ENCODE data around the gene GPC6.
A peak's percentile ranks its signal among the peaks of the same experiment; 100 is the strongest.

The GPC6 gene

GRCh38 chr13:93325303-93326233 lies 99.0 kb downstream of the GPC6 start:
- DNase-seq = no peak

DNA sequence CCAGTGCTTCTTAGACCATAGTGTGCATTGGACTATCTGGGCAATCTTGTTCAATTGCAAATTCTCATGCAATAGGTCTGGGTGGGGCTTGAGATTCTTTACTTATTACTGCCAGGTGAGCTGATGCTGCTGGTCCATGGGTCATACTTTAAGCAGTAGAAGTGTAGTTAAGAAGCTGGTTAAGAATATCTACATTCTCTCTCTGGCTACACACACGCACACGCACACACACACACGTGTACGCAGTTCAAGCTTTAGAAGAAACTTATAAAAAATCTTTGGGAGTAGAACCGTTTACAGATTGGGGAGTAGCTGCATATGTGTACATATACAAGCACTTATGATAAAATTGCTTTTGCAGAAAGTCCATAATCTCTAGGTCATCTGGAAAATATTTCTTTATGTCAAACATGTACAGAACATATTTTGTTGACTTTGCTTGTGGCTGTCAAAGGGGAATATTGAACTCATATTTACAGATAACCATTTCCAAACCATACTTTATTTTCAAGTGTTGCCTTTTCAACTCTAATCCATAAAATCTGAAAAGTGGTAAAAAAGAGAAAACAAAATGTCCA lies 99.7 kb downstream of the GPC6 start:
- no peak for DNase-seq

GRCh38 chr13:93328943-93329342 lies 102.3 kb downstream of the GPC6 start:
- DNase-seq = no peak

DNA sequence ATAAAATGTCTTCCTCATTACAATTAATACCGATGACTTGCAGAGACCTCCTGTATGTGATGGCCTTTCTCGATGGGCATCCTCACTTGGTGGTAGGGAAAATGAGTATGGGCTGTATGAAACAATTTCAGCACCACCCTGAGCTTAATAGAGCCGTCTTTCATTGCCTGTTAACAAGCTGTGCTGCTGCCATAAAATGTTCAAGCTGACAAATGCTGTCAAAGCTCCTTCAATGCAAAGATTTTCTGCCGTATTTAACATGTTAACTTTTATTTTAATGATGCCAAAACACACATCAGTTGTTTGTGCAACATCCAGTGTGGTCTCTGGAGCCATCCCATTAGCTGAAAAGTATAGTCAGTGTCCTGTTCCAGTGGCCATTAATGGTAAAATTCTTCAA lies 110.1 kb downstream of the GPC6 start:
- no peak for DNase-seq

DNA sequence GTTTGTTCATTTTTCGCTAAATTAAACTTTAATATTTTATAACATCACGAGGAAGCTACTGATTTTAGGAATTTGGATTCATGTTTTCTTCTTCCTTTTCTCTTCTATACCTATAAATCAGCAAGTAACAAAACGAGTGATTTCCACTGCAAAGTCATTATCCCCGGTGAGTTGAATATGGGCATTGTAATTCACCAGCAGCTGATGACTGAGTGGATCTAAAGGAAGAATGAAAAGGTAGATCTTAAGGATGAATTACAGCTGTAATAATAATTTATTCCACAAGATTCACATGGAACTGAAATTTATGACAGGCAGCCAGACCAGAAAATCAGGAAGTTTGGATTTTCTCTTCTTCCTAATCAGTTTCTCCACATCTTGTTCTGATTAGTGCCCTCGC lies 111.4 kb downstream of the GPC6 start:
- no peak for DNase-seq

DNA sequence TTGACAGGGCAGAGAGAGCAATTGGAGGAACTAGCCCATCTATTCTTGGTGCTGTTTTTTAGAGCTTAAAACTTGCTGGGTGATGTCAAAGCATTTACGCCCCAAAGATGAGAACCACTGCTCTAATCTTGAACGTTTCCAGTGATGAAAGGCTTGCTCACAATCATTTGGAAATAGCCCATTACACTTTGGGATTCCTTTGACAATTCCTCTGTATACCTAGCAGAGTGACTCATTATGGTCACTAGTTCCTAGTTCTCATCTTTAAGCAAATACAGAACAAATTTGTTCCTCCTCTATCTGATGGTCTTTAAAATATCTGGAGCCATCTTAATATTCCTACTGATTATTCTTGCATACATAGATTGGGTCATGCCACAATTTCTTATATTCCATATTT lies 112.3 kb downstream of the GPC6 start:
- DNase-seq = no peak

- no peak for DNase-seq
These were observed 112.9 kb downstream of the GPC6 start for GRCh38 chr13:93339550-93339949.

DNA sequence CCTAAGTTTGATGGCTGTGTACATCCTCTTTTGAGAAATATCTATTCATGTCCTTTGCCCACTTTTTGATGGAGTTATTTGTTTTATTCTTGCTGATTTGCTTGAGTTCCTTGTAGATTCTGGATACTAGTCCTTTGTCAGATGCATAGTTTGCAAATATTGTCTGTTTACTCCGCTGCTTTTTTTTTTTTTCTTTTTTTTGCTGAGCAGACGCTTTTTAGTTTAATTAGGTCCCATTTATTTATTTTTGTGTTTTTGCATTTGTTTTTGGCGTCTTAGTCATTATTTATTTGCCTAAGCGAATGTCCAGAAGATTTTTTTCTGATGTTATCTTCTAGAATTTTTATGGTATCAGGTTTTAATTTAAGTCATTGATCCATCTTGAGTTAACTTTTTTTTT lies 114.9 kb downstream of the GPC6 start:
- DNase-seq = no peak

GRCh38 chr13:93343097-93343496 lies 116.5 kb downstream of the GPC6 start:
- DNase-seq = no peak

GRCh38 chr13:93344048-93344705 lies 117.6 kb downstream of the GPC6 start:
- DNase-seq = no peak

DNA sequence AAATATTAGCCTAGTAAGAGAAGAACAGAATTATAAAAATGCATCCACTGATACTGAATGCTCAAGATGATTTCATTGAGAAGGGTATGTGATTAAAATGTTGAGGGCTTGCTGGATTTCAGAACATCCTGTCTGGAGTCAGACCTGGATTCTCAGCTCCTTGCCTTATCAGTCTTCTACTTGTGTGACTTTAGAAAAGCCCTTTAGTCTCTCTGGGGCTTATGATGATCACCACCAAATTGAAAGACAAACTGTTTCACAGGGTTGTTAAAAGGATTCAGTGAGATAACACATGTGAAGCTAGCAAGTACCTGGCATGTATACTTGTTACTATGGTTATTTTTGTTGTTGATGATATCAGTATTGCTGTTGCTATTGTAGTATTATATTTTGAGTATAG lies 118.4 kb downstream of the GPC6 start:
- no peak for DNase-seq

GRCh38 chr13:93345770-93346169 lies 119.2 kb downstream of the GPC6 start:
- no peak for DNase-seq

DNA sequence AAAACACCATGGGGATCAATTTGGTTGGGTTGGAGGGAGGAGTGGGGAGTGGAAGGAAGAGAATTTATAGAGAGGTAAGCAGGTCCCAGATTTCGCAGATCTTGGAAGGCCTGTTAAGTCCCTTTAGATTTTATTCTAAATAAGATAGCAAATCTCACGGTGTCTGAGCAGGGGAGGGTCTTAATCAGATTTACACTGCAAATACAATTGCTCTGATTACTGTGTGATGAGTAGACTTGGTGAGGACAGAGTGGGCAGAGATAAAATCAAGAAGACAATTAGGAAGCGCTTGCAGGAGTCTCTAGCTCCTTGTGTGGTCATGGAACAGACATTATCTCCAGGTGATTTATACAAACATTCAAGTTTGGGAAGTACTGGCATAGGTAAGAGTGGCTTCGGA lies 126.0 kb downstream of the GPC6 start:
- DNase-seq = no peak

DNA sequence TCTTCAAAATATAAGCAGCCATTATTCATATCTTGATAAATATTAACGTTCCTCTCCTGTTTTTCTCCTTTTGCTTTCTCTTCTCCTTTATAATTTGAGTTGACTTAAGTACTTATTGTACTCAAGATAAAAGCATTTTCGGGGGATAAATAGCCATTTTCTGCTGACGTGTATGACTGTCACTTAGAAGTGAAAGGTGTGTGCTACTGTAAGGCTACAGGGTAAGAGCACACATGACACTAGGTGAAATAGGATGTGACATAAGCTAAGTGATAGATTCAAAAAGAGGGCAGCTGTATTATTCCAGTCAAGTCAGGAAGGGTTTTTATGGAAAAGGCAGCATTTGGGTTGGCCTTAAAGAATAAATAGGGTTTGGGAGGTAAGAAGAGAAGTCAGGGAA lies 128.5 kb downstream of the GPC6 start:
- no peak for DNase-seq

DNA sequence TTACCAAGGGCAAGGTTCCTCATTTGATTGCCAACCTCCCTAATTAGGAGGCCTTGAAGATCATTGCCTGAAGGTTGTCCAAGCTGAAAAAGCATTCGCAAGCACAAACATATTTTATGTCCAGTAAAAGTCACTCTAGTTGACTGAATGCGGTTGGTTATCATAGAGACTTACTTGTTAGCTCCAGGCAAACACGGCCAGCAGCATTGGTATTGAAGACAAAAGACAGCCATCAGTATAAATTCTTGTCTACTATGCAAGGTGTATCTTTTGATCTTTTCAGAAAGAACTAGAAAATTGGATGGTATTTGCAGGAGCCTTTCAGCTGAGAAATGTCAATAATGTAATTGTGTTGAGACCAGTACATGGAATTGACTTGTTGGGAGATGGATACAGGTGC lies 129.9 kb downstream of the GPC6 start:
- no peak for DNase-seq

- DNase-seq = no peak
These were observed 133.4 kb downstream of the GPC6 start for GRCh38 chr13:93360021-93360420.

DNA sequence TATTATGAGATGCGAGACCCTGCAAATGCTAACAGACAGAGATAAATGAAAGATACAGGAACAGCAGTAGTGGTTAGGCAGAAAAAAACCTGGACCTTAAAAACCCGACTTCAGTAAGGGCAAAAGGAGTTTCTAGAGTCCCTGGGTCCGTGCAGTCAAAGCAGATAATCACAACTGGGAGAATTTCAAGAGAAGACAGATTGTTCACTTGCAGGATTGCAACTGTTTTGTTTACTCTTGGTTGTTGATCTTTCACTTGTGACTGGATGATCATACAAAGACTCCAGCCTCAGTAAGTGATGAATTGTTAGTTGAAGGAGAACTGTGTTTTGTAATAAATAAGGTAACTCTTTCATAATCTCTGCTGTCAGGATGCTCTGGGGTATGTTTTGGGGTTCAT lies 135.1 kb downstream of the GPC6 start:
- DNase-seq = no peak

DNA sequence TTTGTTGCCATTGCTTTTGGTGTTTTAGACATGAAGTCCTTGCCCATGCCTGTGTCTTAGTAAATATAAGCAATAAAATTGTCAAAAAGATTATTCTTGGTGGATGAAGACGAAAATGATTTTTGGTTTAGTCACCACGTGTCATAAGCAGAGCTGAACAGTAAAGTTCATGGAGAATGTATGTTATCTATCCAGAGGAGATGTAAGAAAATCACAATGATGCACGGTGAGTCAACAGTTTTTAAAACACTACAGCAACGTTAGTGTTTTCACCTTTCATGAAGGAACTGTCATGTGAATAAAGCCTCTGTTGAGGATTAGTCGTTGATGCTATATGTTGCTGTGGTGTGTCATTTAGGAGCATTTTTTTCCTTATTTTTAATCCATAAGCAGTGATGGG lies 137.6 kb downstream of the GPC6 start:
- peak; percentile 59 for DNase-seq

DNA sequence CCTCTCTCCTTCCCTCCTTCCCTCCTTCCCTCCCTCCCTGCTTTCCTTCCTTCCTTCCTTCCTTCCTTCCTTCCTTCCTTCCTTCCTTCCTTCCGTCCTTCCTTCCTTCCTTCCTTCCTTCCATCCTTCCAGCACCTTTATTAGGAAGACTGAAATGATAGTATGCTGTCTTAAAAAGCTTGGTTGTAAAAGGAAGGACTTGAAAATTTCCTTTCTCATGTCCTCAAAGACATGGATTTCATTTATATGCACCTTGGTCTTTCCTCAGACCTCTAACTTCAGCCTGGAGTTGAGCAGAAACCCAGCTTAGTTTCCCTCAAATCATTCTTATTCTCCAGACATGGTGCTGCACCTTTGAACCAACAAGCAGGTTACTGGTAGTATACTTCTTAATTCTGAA lies 141.7 kb downstream of the GPC6 start:
- DNase-seq = no peak

DNA sequence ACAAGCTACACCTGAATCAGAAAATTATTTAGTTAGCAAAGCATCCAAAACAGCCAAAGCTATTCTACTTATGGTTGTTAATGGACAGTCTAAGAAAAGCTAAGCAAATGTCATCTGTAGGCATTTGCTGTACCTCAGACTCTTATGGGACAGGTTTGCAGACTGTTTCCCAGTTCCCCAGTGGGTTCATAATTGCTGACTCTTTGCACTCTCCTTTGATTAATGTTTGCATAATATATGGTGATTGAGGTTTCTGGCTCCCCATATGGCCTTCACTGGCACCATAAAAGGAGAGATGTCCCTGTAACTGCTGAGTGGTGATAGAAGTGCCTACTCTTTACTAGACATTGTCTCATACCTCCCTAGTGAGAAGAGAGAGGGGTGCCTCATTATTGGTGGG lies 142.1 kb downstream of the GPC6 start:
- DNase-seq = no peak

GRCh38 chr13:93372856-93373255 lies 146.2 kb downstream of the GPC6 start:
- no peak for DNase-seq

DNA sequence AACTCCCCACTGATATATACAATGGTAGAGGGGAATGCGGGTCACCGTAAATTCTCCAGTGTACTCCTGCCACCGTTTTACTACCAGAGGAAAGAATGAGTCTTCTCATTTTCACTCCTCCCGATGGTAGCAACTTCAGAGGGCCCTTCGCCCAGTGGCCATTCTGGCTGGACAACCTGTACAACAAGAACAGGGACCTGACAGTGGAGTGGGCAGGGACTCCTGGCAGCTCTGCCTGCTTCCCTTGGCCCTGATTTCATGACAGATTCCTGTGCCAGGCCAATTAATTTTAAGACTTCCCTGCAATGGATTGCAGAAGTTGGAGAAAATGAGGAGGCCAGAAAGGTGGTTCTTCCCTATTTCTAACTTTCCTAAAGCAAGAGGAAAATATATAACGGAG lies 148.9 kb downstream of the GPC6 start:
- DNase-seq = no peak

GRCh38 chr13:93377196-93377595 lies 150.6 kb downstream of the GPC6 start:
- DNase-seq = no peak

GRCh38 chr13:93378184-93378583 lies 151.6 kb downstream of the GPC6 start:
- no peak for DNase-seq

All from fibroblast of skin of back (primary cell).